ENCODE data around the gene METRN. TPM values are rescaled to one million over a fixed set of nuclear protein-coding genes. Genes with fewer than 3 reads are reported as not detected.

METRN gene
- total RNA-seq, 1 donor from 2014 or later: 32.2 TPM

DNA sequence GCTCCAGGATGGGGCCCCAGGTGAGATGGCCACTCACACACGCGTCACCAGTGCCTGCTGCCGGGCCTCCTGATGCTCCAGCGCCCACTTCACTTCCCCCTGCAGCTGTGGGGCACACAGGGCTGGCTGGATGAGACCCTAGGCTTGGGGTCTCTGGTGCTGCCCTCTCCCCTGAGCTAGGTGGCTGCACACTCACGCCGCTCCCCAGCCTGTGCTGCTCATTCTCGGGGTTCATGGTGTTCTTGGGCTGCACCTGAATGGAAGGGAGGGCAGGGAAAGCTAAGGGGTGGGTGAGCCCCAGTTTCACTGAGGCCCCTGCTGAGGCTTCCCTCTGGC, 10.1 kb downstream of the METRN start:
- Histone ChIP-seq H3K4me3 (no peak overlapping the region), H3K36me3 (no peaks in the 10 kb centered on the region), H3K9me3 (no peaks in the 10 kb centered on the region), H3K4me1 (peaks cover 56% of the 10 kb centered on the region), H3K27ac (no peak overlapping the region), H3K27me3 (no peaks in the 10 kb centered on the region)
- intact Hi-C loops (cut with DNase I): no loop called here
- TF ChIP-seq, protein P1, sequence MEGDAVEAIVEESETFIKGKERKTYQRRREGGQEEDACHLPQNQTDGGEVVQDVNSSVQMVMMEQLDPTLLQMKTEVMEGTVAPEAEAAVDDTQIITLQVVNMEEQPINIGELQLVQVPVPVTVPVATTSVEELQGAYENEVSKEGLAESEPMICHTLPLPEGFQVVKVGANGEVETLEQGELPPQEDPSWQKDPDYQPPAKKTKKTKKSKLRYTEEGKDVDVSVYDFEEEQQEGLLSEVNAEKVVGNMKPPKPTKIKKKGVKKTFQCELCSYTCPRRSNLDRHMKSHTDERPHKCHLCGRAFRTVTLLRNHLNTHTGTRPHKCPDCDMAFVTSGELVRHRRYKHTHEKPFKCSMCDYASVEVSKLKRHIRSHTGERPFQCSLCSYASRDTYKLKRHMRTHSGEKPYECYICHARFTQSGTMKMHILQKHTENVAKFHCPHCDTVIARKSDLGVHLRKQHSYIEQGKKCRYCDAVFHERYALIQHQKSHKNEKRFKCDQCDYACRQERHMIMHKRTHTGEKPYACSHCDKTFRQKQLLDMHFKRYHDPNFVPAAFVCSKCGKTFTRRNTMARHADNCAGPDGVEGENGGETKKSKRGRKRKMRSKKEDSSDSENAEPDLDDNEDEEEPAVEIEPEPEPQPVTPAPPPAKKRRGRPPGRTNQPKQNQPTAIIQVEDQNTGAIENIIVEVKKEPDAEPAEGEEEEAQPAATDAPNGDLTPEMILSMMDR (IDR thresholded peaks at IDR 0.05): no peak
- TF ChIP-seq POLR2AphosphoS5 (IDR thresholded peaks at IDR 0.05; ENCODE audit: insufficient read depth in 1 of 2, low read depth in 1 of 2) (no peak), POLR2A (IDR thresholded peaks at IDR 0.05) (no peak)
- no peak for DNase-seq (ENCODE audit: extremely low spot score in 2 of 2)

DNA sequence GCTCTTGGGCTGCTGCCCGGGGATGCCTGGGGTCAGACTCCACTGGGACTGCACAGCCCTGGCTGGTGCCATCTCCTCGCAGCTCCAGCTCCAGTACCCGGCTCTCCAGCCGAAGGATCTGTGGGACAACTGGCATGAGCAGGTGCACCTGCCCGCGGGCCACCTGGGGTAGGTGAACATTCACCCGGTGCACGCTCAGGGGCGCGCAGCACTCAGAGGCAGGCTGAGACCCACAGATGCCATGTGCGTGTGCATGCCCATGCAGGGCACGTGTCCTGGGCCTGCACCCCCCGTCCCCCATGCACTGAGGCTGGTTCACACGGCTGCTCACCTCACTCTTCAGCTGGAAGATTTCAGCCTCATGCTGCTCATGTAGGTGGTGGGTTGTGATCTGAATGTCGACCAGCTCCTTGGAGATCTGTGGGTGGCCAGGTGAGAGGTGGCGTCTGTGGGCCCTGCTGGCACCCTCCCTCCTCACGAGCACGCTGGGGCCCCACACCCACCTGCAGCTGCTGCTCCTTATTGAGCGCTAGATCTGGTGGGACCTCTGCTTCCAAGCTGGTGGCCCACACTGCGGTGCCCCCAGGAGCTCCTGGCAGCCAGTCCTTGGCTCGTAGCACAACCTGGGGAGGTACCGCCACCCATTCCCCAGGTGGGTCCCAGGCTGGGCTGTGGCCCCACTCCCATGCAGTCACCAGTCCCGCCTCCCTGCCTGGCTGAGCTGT, 10.7 kb downstream of the METRN start:
- Histone ChIP-seq H3K27ac (no peak overlapping the region), H3K4me1 (peaks cover 50% of the 10 kb centered on the region), H3K9me3 (no peaks in the 10 kb centered on the region), H3K4me3 (no peak overlapping the region), H3K36me3 (no peaks in the 10 kb centered on the region), H3K27me3 (no peaks in the 10 kb centered on the region)
- intact Hi-C loops (cut with DNase I): no loop called here
- no peak for DNase-seq (ENCODE audit: extremely low spot score in 2 of 2)
- TF ChIP-seq POLR2AphosphoS5 (IDR thresholded peaks at IDR 0.05; ENCODE audit: insufficient read depth in 1 of 2, low read depth in 1 of 2) (no peak), POLR2A (IDR thresholded peaks at IDR 0.05) (no peak)
- TF ChIP-seq, protein P1 (IDR thresholded peaks at IDR 0.05): no peak

DNA sequence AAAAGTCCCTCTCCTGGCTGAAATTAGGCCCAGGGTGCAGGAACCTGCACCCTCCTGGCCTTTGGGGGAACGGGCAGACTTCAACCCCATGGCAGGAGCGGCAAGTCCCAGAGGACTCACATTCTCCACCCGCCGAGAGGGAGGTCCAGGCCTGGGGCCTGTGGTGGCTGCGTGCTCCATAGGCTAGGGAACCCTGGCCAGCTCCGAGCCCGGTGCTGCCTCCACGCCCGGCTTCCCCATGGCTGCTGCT, 11.2 kb downstream of the METRN start:
- peak overlapping the region in 1 of 2 donors; percentile 48 for H3K4me3 ChIP-seq
- H3K27ac ChIP-seq: no peak overlapping the region
- no peak for DNase-seq (ENCODE audit: extremely low spot score in 2 of 2)
- TF ChIP-seq, protein P1 (IDR thresholded peaks at IDR 0.05): no peak
- TF ChIP-seq POLR2AphosphoS5 (IDR thresholded peaks at IDR 0.05; ENCODE audit: insufficient read depth in 1 of 2, low read depth in 1 of 2): no peak
- TF ChIP-seq POLR2A (IDR thresholded peaks at IDR 0.05): no peak
- H3K27me3 ChIP-seq: no peaks in the 10 kb centered on the region
- intact Hi-C loops (cut with DNase I): no loop called here
- peaks cover 48% of the 10 kb centered on the region for H3K4me1 ChIP-seq
- no peaks in the 10 kb centered on the region for H3K9me3 ChIP-seq
- no peaks in the 10 kb centered on the region for H3K36me3 ChIP-seq

DNA sequence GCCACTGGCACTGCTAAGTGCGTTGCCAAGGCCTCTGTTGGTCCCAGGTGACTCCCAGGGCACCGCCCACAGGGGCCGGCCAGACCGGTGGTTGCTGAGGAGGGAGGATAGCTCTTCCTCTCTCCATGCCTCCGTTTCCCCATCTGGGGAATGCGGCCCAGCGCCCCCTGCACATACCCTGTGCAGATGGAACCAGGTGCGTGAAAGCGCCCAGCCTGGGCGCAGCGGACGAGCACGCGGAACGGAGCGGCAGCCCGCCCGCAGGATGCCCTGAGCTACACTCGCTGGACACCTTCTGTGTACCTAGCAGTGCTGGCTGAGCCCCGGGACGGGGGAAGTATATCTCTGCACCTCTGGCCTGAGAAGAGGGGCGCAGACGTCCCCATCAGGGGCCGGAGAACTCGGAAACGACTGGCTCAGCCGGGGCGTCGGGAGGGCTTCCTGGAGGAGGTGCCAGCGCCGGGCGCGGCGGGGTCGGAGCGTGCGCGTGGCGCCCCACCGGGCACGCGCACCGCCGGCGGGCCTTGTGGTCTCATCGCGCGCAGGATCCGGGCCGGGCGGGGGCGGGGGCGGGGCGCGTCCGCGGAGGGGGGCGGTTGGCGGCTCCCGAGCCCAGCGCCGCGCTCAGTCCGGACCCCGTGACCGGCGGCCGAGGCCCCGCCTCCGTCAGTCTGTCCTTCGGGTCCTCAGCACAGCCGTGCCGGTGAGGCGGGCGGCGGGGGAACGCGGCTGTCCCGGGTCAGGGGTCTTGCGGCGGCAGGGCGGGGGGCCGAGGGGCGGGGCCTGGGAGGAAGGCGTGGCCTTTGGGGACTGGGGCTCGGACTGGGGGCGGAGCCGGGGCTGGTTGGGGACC, 11.7 kb downstream of the METRN start, which contains the start of the genes CCDC78 and HAGHL:
Gene CCDC78 (minus strand): TSS at position 6 of the 853 bp plus-strand sequence. CDS start 76 bp downstream, outside the sequence.
Gene HAGHL (plus strand): TSS at position 669 of the 853 bp plus-strand sequence. CDS start 404 bp downstream, outside the sequence.
- no peaks in the 10 kb centered on the region for H3K36me3 ChIP-seq
- intact Hi-C loops (cut with DNase I): no loop called here
- TF ChIP-seq POLR2AphosphoS5 (IDR thresholded peaks at IDR 0.05; ENCODE audit: insufficient read depth in 1 of 2, low read depth in 1 of 2): no peak
- no peaks in the 10 kb centered on the region for H3K27me3 ChIP-seq
- H3K4me1 ChIP-seq: peaks cover 45% of the 10 kb centered on the region
- peak within 1 kb of the TSS; percentile 48 to 54 for H3K4me3 ChIP-seq
- no peak for DNase-seq (ENCODE audit: extremely low spot score in 2 of 2)
- no peaks in the 10 kb centered on the region for H3K9me3 ChIP-seq
- H3K27ac ChIP-seq: peak within 1 kb of the TSS; percentile 10

DNA sequence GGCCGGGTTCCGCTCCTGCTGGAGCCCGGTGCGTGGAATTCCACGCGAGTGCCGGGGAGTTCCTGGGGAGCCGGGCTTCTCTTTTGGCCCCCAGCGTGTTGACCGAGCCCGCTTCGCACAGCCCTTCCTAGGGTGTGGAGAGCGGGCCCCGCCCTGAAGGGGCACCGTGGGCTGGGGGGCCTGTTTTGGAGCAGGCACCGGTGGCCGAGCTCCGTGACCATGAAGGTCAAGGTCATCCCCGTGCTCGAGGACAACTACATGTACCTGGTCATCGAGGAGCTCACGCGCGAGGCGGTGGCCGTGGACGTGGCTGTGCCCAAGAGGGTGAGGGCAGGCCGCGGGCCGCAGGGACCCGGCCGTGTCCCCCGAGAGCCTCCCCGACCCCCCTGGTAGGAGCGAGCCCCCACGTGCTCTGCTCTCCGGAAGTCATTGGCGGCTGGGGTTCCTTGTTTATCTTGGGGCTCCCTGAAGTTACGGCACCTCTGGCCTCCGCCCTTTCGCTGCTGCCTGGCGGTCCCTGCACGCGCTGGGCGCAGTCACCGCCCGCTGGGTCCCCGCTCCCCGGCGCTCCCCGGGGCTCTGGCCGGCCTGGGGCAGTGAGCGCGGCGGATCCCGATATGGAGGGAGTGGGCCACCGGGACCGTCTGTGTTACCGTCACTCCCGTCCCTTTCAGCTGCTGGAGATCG, 12.5 kb downstream of the METRN start:
- H3K27ac ChIP-seq: peak overlapping the region; percentile 10

More for the DNA sequence above, 12.5 kb downstream of the METRN start:
- intact Hi-C loops (cut with DNase I): no loop called here
- peaks cover 37% of the 10 kb centered on the region for H3K4me1 ChIP-seq
- DNase-seq (ENCODE audit: extremely low spot score in 2 of 2): no peak
- H3K4me3 ChIP-seq: peak overlapping the region; percentile 48 to 54
- H3K27me3 ChIP-seq: no peaks in the 10 kb centered on the region
- no peaks in the 10 kb centered on the region for H3K9me3 ChIP-seq
- no peaks in the 10 kb centered on the region for H3K36me3 ChIP-seq
- TF ChIP-seq POLR2A (IDR thresholded peaks at IDR 0.05) (no peak), POLR2AphosphoS5 (IDR thresholded peaks at IDR 0.05; ENCODE audit: insufficient read depth in 1 of 2, low read depth in 1 of 2) (peak in 1 of 2 donors; percentile 22)
- TF ChIP-seq, protein P1 (IDR thresholded peaks at IDR 0.05): no peak

Data from vagina (tissue), 2 donors.